Neural cell (in vitro differentiated cells): ENCODE measurements around the gene ZNF567. TPM values are rescaled to one million over a fixed set of nuclear protein-coding genes. Genes with fewer than 3 reads are reported as not detected.

ENCODE experiments used
- H2AFZ ChIP-seq: fragments of 200-600, 300-800 bp; sonication (generic), shearing (Covaris generic); 2 replicates; pipeline ENCODE4 v1.6.0; 2014; ENCODE audit warnings: low read depth, mild to moderate bottlenecking, antibody characterized with exemption, low read length, moderate library complexity
- H3F3A ChIP-seq: fragments of 200-600 bp; shearing (Covaris generic); 2 replicates; pipeline ENCODE4 v1.6.1; 2016; ENCODE audit warnings: mild to moderate bottlenecking, moderate library complexity, mixed read lengths, antibody characterized with exemption, low read length; ENCODE audit not compliant: insufficient read depth, poor library complexity, severe bottlenecking
- H3K27ac ChIP-seq: fragments of 200-600, 300-800 bp; sonication (generic), shearing (Covaris generic); 2 replicates; pipeline ENCODE4 v1.5.1; 2014; ENCODE audit warnings: mild to moderate bottlenecking, low read length, moderate library complexity
- H3K27me3 ChIP-seq: fragments of 300-800, 200-600 bp; sonication (generic), shearing (Covaris generic); 2 replicates; pipeline ENCODE4 v1.6.0; 2014; ENCODE audit warnings: mild to moderate bottlenecking, low read depth, low read length, moderate library complexity; ENCODE audit not compliant: insufficient read depth
- H3K36me3 ChIP-seq: fragments of 300-800, 200-600 bp; sonication (generic), shearing (Covaris generic); 2 replicates; pipeline ENCODE4 v1.5.1; 2014; ENCODE audit warnings: mild to moderate bottlenecking, antibody characterized with exemption, low read length, moderate library complexity; ENCODE audit not compliant: insufficient read depth
- H3K4me2 ChIP-seq: fragments of 300-800, 200-600 bp; sonication (generic), shearing (Covaris generic); 2 replicates; pipeline ENCODE4 v1.6.0; 2014; ENCODE audit warnings: mild to moderate bottlenecking, low read length
- H3K4me3 ChIP-seq: fragments of 300-800, 200-600 bp; sonication (generic), shearing (Covaris generic); 2 replicates; pipeline ENCODE4 v1.5.1; 2014; ENCODE audit warnings: mild to moderate bottlenecking, low read length, moderate library complexity
- H3K79me2 ChIP-seq: fragments of 200-600 bp; shearing (Covaris generic); replicated peaks from 2 replicates; pipeline ENCODE4 v1.6.0; 2014; ENCODE audit warnings: mild to moderate bottlenecking, low read length, moderate library complexity; ENCODE audit not compliant: insufficient read depth
- H3K9ac ChIP-seq: fragments of 300-800, 200-600 bp; sonication (generic), shearing (Covaris generic); 2 replicates; pipeline ENCODE4 v1.6.1; 2016; ENCODE audit warnings: mild to moderate bottlenecking, low read length, mixed read lengths
- H3K9me2 ChIP-seq: fragments of 200-600 bp; shearing (Covaris generic); 2 replicates; pipeline ENCODE4 v1.6.1; 2016; ENCODE audit warnings: mild to moderate bottlenecking, low read length, mixed read lengths; ENCODE audit not compliant: insufficient read depth
- H3K9me3 ChIP-seq: fragments of 200-600, 300-800 bp; sonication (generic), shearing (Covaris generic); 2 replicates; pipeline ENCODE4 v1.6.1; 2016; ENCODE audit warnings: mild to moderate bottlenecking, mixed run types, low read length, moderate library complexity, mixed read lengths
- H4K20me1 ChIP-seq: fragments of 200-600 bp; shearing (Covaris generic); 2 replicates; pipeline ENCODE4 v1.6.1; 2016; ENCODE audit warnings: mild to moderate bottlenecking, mixed run types; ENCODE audit not compliant: insufficient read depth
- EP300 ChIP-seq: fragments of 450-650 bp; conservative IDR thresholded peaks from 2 replicates; pipeline ENCODE4 v1.6.1; 2014; ENCODE audit warnings: antibody characterized with exemption, mild to moderate bottlenecking, moderate library complexity; ENCODE audit not compliant: poor library complexity, severe bottlenecking
- EZH2 ChIP-seq: fragments of 200-600, 300-800 bp; shearing (Covaris generic), sonication (generic); IDR thresholded peaks from 2 replicates; pipeline ENCODE4 v1.6.1; 2014; ENCODE audit warnings: antibody characterized with exemption, low read length, borderline replicate concordance, mild to moderate bottlenecking; ENCODE audit not compliant: insufficient read depth, poor library complexity, severe bottlenecking
- MXI1 ChIP-seq: fragments of 450-650 bp; conservative IDR thresholded peaks from 2 replicates; pipeline ENCODE4 v1.6.1; 2014; ENCODE audit warnings: antibody characterized with exemption, mild to moderate bottlenecking; ENCODE audit not compliant: poor library complexity, severe bottlenecking
- POLR2AphosphoS5 ChIP-seq: IDR thresholded peaks from 2 replicates; pipeline ENCODE4 v1.6.1; 2012
- RAD21 ChIP-seq: fragments of 450-650 bp; conservative IDR thresholded peaks from 2 replicates; pipeline ENCODE4 v1.6.1; 2014; ENCODE audit warnings: antibody characterized with exemption, mild to moderate bottlenecking, moderate library complexity
- SMC3 ChIP-seq: fragments of 450-650 bp; conservative IDR thresholded peaks from 2 replicates; pipeline ENCODE4 v1.6.1; 2014; ENCODE audit warnings: antibody characterized with exemption, mild to moderate bottlenecking, moderate library complexity; ENCODE audit not compliant: poor library complexity
- TAF1 ChIP-seq: IDR thresholded peaks from 2 replicates; pipeline ENCODE4 v1.6.1; 2012; ENCODE audit warnings: low read depth
- polyA plus RNA-seq: library from polyadenylated mRNA; depleted of rRNA; stranded (reverse); fragments of >200 nt; gene quantifications from 2 replicates; pipeline ENCODE4 v1.2.3, GENCODE V29; 2014
- TF ChIP-seq, protein P1 (sequence below): fragments of 450-650 bp; IDR thresholded peaks from 2 replicates; pipeline ENCODE4 v1.5.1; 2014; ENCODE audit warnings: antibody characterized with exemption, mild to moderate bottlenecking, moderate library complexity; ENCODE audit not compliant: poor library complexity, severe bottlenecking
- TF ChIP-seq, protein P2 (sequence below): IDR thresholded peaks from 2 replicates; pipeline ENCODE4 v1.6.1; 2012; ENCODE audit warnings: borderline replicate concordance

Gene ZNF567
- polyA plus RNA-seq, 1 donor from 2014 or later: 18.4 TPM

DNA sequence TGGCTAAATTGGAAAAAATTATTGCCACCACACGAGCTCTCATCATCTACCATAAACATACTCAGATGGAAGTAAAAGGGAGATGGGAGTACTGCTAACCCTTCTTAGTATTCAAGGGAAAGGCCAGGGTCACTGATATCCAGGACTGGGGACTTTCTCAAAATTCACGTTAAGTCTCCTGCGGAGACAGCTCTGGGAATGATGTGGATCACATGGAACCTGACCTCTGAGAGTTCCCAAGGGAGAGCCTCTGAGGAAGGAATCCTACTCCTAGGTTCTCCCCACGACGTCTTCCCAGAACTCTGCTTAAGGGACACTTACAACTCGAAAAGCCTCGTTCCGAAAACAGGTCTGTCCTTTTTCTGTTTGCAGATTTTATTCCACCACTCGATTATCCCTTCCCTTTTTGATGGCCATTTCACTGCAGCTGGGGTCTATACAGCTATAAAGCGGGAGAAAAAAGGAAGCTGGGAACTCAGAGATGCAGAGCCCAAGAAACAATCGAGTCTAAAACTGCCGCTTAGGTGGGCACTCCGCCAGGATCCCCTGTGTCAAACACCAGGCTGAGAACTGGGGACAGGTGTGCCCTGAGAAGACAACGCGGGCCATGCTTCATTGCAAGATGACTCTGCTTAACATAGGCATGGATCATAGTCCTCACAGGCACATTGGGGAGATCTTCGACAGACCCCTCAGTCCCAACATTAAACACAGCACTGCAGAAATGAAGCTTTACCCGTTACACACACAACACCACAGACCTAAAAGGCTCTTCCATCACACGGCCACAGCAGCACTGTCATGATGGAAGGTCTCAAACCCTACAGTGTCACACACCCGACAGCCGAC lies 823 bp upstream of the ZNF567 start:
- peak overlapping the region; percentile 99 for H2AFZ ChIP-seq
- H3K36me3 ChIP-seq: peaks cover 11% of the 10 kb centered on the region
- H3K4me3 ChIP-seq: peak overlapping the region; percentile 99
- no peaks in the 10 kb centered on the region for H3K27me3 ChIP-seq
- H3K4me2 ChIP-seq: peak overlapping the region; percentile 97
- peak overlapping the region; percentile 51 for H3K27ac ChIP-seq
- peaks cover 1% of the 10 kb centered on the region for H3K9me3 ChIP-seq
- H3K9me2 ChIP-seq: no peaks in the 10 kb centered on the region
- peak overlapping the region; percentile 82 for H3K9ac ChIP-seq
- H3K79me2 ChIP-seq: peaks cover 29% of the 10 kb centered on the region
- no peaks in the 10 kb centered on the region for H3F3A ChIP-seq
- H4K20me1 ChIP-seq: no peaks in the 10 kb centered on the region
- TF ChIP-seq EZH2: no peak
- TF ChIP-seq TAF1: no peak
- TF ChIP-seq, protein P1, sequence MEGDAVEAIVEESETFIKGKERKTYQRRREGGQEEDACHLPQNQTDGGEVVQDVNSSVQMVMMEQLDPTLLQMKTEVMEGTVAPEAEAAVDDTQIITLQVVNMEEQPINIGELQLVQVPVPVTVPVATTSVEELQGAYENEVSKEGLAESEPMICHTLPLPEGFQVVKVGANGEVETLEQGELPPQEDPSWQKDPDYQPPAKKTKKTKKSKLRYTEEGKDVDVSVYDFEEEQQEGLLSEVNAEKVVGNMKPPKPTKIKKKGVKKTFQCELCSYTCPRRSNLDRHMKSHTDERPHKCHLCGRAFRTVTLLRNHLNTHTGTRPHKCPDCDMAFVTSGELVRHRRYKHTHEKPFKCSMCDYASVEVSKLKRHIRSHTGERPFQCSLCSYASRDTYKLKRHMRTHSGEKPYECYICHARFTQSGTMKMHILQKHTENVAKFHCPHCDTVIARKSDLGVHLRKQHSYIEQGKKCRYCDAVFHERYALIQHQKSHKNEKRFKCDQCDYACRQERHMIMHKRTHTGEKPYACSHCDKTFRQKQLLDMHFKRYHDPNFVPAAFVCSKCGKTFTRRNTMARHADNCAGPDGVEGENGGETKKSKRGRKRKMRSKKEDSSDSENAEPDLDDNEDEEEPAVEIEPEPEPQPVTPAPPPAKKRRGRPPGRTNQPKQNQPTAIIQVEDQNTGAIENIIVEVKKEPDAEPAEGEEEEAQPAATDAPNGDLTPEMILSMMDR: no peak
- no peak for TF ChIP-seq EP300
- no peak for TF ChIP-seq MXI1
- TF ChIP-seq, protein P2, sequence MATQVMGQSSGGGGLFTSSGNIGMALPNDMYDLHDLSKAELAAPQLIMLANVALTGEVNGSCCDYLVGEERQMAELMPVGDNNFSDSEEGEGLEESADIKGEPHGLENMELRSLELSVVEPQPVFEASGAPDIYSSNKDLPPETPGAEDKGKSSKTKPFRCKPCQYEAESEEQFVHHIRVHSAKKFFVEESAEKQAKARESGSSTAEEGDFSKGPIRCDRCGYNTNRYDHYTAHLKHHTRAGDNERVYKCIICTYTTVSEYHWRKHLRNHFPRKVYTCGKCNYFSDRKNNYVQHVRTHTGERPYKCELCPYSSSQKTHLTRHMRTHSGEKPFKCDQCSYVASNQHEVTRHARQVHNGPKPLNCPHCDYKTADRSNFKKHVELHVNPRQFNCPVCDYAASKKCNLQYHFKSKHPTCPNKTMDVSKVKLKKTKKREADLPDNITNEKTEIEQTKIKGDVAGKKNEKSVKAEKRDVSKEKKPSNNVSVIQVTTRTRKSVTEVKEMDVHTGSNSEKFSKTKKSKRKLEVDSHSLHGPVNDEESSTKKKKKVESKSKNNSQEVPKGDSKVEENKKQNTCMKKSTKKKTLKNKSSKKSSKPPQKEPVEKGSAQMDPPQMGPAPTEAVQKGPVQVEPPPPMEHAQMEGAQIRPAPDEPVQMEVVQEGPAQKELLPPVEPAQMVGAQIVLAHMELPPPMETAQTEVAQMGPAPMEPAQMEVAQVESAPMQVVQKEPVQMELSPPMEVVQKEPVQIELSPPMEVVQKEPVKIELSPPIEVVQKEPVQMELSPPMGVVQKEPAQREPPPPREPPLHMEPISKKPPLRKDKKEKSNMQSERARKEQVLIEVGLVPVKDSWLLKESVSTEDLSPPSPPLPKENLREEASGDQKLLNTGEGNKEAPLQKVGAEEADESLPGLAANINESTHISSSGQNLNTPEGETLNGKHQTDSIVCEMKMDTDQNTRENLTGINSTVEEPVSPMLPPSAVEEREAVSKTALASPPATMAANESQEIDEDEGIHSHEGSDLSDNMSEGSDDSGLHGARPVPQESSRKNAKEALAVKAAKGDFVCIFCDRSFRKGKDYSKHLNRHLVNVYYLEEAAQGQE: no peak
- no peak for TF ChIP-seq RAD21
- no peak for TF ChIP-seq SMC3
- no peak for TF ChIP-seq POLR2AphosphoS5

DNA sequence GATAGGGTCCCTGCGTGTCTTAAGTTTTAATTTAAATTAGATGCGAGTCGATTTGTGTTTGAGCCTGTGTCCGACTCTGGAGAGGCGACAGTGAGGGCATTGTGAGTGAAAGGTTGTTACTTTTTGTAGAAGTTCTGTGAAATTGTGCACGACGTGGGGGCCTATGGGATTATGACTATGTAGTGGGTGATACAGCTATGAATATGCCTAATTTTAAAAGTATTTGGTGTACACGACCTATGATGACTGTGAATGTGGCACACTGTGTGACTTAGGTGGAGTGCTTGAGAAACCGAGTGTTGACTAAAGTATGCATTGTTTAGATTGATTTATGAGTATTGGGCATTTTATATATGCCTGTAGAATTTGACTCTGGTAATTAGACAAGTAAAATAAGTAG lies 646 bp downstream of the ZNF567 start:
- H3K27ac ChIP-seq: peak overlapping the region; percentile 60
- H3K9me2 ChIP-seq: no peaks in the 10 kb centered on the region
- H3F3A ChIP-seq: no peaks in the 10 kb centered on the region
- peak overlapping the region; percentile 93 for H3K4me2 ChIP-seq
- no peaks in the 10 kb centered on the region for H4K20me1 ChIP-seq
- H3K36me3 ChIP-seq: peaks cover 22% of the 10 kb centered on the region
- H3K79me2 ChIP-seq: peaks cover 29% of the 10 kb centered on the region
- H2AFZ ChIP-seq: peak overlapping the region; percentile 86
- H3K27me3 ChIP-seq: no peaks in the 10 kb centered on the region
- H3K4me3 ChIP-seq: peak overlapping the region; percentile 99
- H3K9me3 ChIP-seq: peaks cover 8% of the 10 kb centered on the region
- TF ChIP-seq, protein P2: no peak
- TF ChIP-seq EP300: no peak
- TF ChIP-seq POLR2AphosphoS5: no peak
- TF ChIP-seq, protein P1: no peak
- TF ChIP-seq RAD21: no peak
- TF ChIP-seq MXI1: no peak
- TF ChIP-seq SMC3: no peak
- TF ChIP-seq EZH2: no peak
- no peak for TF ChIP-seq TAF1
- H3K9ac ChIP-seq: peak overlapping the region; percentile 82
